ENCODE results near the gene GOSR1.
"Not testable (repeated sequence)": the region's sequence is repeated elsewhere in the genome, so short reads cannot be mapped to it uniquely, and the experiment has no call there.

DNA sequence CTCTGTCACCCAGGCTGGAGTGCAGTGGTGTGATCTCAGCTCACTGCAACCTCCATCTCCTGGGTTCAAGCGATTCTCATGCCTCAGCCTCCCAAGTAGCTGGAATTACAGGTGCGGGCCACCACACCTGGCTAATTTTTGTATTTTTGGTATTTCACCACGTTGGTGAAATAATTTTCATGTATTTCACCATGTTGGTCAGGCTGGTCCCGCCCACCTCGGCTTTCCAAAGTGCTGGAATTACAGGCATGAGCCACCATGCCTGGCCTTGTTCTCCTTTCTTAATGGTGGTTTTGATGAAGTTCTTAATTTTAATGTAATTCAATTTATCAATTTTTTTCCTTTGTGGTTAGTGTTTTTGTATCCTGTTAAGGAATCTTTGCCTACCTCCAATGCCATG is 51.5 kb downstream of the GOSR1 start:
- TF ChIP-seq, protein P1, sequence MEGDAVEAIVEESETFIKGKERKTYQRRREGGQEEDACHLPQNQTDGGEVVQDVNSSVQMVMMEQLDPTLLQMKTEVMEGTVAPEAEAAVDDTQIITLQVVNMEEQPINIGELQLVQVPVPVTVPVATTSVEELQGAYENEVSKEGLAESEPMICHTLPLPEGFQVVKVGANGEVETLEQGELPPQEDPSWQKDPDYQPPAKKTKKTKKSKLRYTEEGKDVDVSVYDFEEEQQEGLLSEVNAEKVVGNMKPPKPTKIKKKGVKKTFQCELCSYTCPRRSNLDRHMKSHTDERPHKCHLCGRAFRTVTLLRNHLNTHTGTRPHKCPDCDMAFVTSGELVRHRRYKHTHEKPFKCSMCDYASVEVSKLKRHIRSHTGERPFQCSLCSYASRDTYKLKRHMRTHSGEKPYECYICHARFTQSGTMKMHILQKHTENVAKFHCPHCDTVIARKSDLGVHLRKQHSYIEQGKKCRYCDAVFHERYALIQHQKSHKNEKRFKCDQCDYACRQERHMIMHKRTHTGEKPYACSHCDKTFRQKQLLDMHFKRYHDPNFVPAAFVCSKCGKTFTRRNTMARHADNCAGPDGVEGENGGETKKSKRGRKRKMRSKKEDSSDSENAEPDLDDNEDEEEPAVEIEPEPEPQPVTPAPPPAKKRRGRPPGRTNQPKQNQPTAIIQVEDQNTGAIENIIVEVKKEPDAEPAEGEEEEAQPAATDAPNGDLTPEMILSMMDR (IDR thresholded peaks at IDR 0.05; ENCODE audit: low read length): not testable (repeated sequence)
- not testable (repeated sequence) for TF ChIP-seq EZH2 (optimal IDR thresholded peaks at IDR 0.05; ENCODE audit: low read depth, low read length); EZH2phosphoT487 (IDR thresholded peaks at IDR 0.05; ENCODE audit: low read length)
